Osteoblast (primary cell): Measurements from ENCODE around the gene BRD2. TPM values are rescaled to one million over a fixed set of nuclear protein-coding genes. Genes with fewer than 3 reads are reported as not detected.

ENCODE experiments used
- DNase-seq: peaks from one replicate; pipeline ENCODE4 v3.0.0; 2011; ENCODE audit warnings: low spot score, mixed read lengths; ENCODE audit not compliant: insufficient read length; ENCODE audit errors: missing footprints
- H2AFZ ChIP-seq: 2 replicates; pipeline ENCODE4 v1.6.0; 2011; ENCODE audit warnings: mild to moderate bottlenecking, low read length
- H3K27ac ChIP-seq: 2 replicates; pipeline ENCODE4 v1.5.1; 2011; ENCODE audit warnings: mild to moderate bottlenecking, low read depth, low read length, moderate library complexity
- H3K27me3 ChIP-seq: 2 replicates; pipeline ENCODE4 v1.6.0; 2012; ENCODE audit warnings: mild to moderate bottlenecking, control low read depth, inconsistent platforms, low read length, moderate library complexity; ENCODE audit not compliant: insufficient read depth
- H3K36me3 ChIP-seq: 2 replicates; pipeline ENCODE4 v1.5.1; 2011; ENCODE audit warnings: mild to moderate bottlenecking, low read length, control low read depth, moderate library complexity; ENCODE audit not compliant: insufficient read depth
- H3K4me1 ChIP-seq: 2 replicates; pipeline ENCODE4 v1.5.1; 2011; ENCODE audit warnings: mild to moderate bottlenecking, low read length, control low read depth, moderate library complexity; ENCODE audit not compliant: insufficient read depth
- H3K4me2 ChIP-seq: 2 replicates; pipeline ENCODE4 v1.6.0; 2011; ENCODE audit warnings: mild to moderate bottlenecking, low read length; ENCODE audit not compliant: insufficient read depth
- H3K4me3 ChIP-seq: fragments of 200-600 bp; sonication (generic); 3 replicates; pipeline ENCODE4 v1.5.1; 2012; ENCODE audit warnings: mild to moderate bottlenecking, low read length, inconsistent platforms; ENCODE audit not compliant: insufficient read depth
- H3K79me2 ChIP-seq: 2 replicates; pipeline ENCODE4 v1.6.0; 2012; ENCODE audit warnings: mild to moderate bottlenecking, low read length, control low read depth, inconsistent platforms; ENCODE audit not compliant: insufficient read depth
- H3K9me3 ChIP-seq: 2 replicates; pipeline ENCODE4 v1.5.1; 2011; ENCODE audit warnings: low read depth, low read length, control low read depth
- H4K20me1 ChIP-seq: 2 replicates; pipeline ENCODE4 v1.6.0; 2012; ENCODE audit warnings: mild to moderate bottlenecking, low read length, control low read depth; ENCODE audit not compliant: insufficient read depth
- total RNA-seq: library from RNA; depleted of rRNA; stranded (reverse); fragments of >200 nt; gene quantifications from 2 replicates; pipeline ENCODE4 v1.2.3, GENCODE V29; 2012
- TF ChIP-seq, protein P1 (sequence below): IDR thresholded peaks from 2 replicates; pipeline ENCODE4 v1.5.1; 2011; ENCODE audit warnings: mild to moderate bottlenecking, low read depth, low read length, moderate library complexity; ENCODE audit errors: extremely low read depth

The BRD2 gene
- total RNA-seq, 1 donor = 119 TPM

DNA sequence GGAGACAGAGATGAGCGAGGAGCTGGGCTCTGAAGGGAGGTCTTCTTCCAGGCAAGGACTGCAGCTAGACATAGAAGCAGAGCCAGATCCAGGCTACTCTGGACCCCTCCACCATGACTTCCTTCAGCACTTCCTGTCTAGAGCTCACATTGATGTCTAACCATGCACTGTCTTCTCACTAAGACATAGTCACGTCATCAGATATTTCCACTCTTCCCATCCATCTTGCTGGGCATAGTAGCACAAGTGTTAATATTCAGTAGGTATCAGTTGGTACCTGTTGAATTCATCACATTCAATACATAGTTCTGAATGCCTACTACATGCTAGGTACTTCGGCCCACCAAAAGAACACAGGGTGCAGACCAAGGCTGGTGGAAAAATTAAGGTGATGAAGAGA, 18.4 kb upstream of the BRD2 start:
- no peaks in the 10 kb centered on the region for H4K20me1 ChIP-seq
- H3K4me1 ChIP-seq = peaks cover 4% of the 10 kb centered on the region
- TF ChIP-seq, protein P1, sequence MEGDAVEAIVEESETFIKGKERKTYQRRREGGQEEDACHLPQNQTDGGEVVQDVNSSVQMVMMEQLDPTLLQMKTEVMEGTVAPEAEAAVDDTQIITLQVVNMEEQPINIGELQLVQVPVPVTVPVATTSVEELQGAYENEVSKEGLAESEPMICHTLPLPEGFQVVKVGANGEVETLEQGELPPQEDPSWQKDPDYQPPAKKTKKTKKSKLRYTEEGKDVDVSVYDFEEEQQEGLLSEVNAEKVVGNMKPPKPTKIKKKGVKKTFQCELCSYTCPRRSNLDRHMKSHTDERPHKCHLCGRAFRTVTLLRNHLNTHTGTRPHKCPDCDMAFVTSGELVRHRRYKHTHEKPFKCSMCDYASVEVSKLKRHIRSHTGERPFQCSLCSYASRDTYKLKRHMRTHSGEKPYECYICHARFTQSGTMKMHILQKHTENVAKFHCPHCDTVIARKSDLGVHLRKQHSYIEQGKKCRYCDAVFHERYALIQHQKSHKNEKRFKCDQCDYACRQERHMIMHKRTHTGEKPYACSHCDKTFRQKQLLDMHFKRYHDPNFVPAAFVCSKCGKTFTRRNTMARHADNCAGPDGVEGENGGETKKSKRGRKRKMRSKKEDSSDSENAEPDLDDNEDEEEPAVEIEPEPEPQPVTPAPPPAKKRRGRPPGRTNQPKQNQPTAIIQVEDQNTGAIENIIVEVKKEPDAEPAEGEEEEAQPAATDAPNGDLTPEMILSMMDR = no peak
- H3K27me3 ChIP-seq = no peaks in the 10 kb centered on the region
- no peaks in the 10 kb centered on the region for H3K79me2 ChIP-seq
- no peak overlapping the region for H3K4me3 ChIP-seq
- H3K36me3 ChIP-seq = no peaks in the 10 kb centered on the region
- H3K9me3 ChIP-seq = no peaks in the 10 kb centered on the region
- no peak for DNase-seq
- no peak overlapping the region for H2AFZ ChIP-seq
- no peak overlapping the region for H3K27ac ChIP-seq
- H3K4me2 ChIP-seq = no peak overlapping the region

DNA sequence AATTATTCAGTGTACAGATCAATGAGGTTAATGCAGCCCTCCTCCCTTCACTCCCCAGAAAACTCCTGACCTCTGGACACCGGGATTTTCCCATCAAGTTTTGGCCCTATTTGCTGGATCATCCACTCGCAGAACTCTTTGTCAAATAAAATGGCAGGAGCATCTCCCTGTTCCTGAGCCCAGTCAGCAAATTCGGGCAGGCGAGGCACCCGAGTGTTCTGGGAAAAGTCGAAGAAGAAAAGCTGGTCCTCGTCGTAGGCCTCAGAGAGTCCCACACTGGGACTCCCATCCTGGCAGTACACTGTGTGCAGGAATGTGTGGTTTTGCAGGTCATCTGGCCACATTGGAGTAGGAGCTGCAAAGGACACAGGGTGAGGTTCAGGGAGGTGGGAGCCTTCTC, 17.9 kb upstream of the BRD2 start:
- Histone ChIP-seq H3K36me3 (no peaks in the 10 kb centered on the region), H3K4me2 (no peak overlapping the region), H2AFZ (no peak overlapping the region), H3K9me3 (no peaks in the 10 kb centered on the region), H3K27ac (no peak overlapping the region), H3K79me2 (no peaks in the 10 kb centered on the region), H4K20me1 (no peaks in the 10 kb centered on the region), H3K4me3 (no peak overlapping the region), H3K4me1 (peaks cover 4% of the 10 kb centered on the region), H3K27me3 (no peaks in the 10 kb centered on the region)
- no peak for DNase-seq
- TF ChIP-seq, protein P1 = no peak

DNA sequence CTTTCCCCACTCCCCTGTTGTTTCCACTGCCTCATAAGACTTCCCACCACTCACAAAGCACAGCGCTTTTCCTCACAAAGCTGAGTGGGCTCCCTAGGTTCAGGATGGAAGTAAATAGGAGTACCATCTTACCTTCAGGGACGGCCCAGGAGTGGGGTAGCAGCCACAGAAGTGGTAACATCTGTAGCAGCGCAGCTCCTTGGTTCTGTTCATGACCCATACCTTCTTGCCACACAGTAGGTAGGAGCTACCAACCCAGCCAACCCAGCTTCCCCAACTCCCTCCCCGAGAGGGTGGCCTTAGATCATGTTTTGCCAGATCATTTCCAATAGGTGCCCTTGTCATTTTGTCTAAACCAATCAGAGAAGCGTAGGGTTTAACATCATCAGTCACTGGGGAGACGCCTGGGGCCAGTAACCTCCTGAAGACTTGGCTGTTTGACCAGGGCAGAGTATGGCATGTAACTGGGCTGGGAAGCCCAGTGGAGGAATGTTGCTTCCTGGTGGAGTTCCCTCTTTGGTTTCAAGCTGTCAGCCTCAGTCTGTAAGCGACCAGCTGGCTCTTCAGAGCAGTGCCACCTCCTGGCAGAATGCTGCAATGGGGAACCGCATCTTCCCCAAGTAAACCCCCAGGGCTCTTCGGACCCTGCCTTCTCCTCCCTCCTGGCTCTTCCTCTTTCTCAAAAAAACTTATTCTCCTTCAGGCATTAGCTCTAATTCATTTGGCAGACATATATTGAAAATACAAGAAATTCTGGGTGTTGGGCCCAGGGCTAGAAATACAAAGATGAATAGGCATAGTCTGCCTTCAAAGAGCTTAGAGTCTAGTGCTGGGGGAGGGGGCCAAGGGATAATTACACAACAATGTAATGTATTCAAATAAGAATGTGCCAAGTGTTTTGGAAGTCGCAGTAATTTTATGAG, 15.3 kb upstream of the BRD2 start, which contains the start of gene HLA-DMA:
Gene HLA-DMA, minus strand, starts transcription at position 281 of the 923 bp plus-strand sequence. Its CDS starts 61 bp downstream, at position 220.
- Histone ChIP-seq H3K79me2 (no peaks in the 10 kb centered on the region), H2AFZ (peak within 1 kb of the TSS; percentile 93), H3K4me3 (peak within 1 kb of the TSS; percentile 51), H3K4me2 (peak within 1 kb of the TSS; percentile 78), H4K20me1 (no peaks in the 10 kb centered on the region), H3K27me3 (no peaks in the 10 kb centered on the region), H3K36me3 (no peaks in the 10 kb centered on the region), H3K4me1 (peaks cover 4% of the 10 kb centered on the region), H3K9me3 (no peaks in the 10 kb centered on the region), H3K27ac (peak within 1 kb of the TSS; percentile 45)
- peak; percentile 92 for DNase-seq
- TF ChIP-seq, protein P1 = peak; percentile 89

DNA sequence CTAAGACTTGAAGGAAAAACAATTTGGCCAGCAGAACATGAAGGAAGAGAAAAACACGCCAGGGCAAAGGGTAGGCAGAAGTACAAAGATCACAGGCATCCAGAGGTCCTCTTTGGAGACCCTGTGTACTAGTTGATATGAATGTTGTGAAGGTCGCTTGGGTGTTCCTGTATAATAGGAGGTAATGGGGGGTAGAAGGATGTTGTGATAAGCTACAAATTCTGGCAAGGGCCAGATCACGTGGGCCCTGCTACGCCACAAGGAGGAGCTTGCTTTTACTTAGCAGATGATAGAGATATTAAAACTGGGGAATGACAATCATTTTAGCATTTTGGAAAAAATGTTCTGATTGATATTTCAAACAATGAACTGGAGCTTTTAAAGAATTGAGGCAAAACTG, 14.6 kb upstream of the BRD2 start:
- H3K27ac ChIP-seq = no peak overlapping the region
- TF ChIP-seq, protein P1 = no peak
- H3K9me3 ChIP-seq = no peaks in the 10 kb centered on the region
- no peak overlapping the region for H2AFZ ChIP-seq
- no peak overlapping the region for H3K4me3 ChIP-seq
- H3K36me3 ChIP-seq = no peaks in the 10 kb centered on the region
- no peak for DNase-seq
- H3K27me3 ChIP-seq = no peaks in the 10 kb centered on the region
- no peaks in the 10 kb centered on the region for H4K20me1 ChIP-seq
- H3K79me2 ChIP-seq = no peaks in the 10 kb centered on the region
- H3K4me2 ChIP-seq = no peak overlapping the region
- H3K4me1 ChIP-seq = peaks cover 4% of the 10 kb centered on the region
